ENCODE measurements around the gene ZBED4. TPM values are rescaled to one million over a fixed set of nuclear protein-coding genes. Genes with fewer than 3 reads are reported as not detected.

ZBED4 gene
- total RNA-seq, 1 experiment from 2014 or later: 21.6 TPM

DNA sequence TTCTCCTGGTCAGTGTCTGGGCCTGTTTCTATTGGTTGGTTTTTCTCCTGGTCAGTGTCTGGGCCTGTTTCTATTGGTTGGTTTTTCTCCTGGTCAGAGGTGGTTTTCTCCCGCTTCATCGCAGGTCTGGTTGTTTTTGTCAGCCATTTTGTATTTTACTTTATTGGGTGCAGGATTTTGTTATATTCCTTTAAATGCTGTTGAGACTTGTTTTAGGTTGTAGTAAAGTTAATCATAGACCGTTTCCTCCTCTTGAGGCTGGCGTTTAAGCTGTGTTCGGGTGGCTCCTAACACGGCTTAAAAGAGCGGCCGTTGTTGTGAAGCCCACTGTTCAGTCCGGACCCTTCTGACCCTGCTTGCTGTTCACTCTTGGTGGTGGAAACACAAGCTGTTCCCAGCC, 26.2 kb downstream of the ZBED4 start:
- H3K4me3 ChIP-seq (replicated peaks in 1 of 2; ENCODE audit: low read depth in 1 of 2, low read length in 2 of 2): no peak overlapping the region
- H4K20me1 ChIP-seq (ENCODE audit: insufficient read depth): no peaks in the 10 kb centered on the region; the same call in 1 of the 2 replicates
- H3K27ac ChIP-seq (ENCODE audit: low read depth, low read length): no peak overlapping the region
- no peak overlapping the region for H3K4me2 ChIP-seq (ENCODE audit: low read length)
- intact Hi-C loops (cut with micrococcal nuclease): no loop called here
- BruUV-seq (replicated peaks): no TSS peak
- peaks cover 5 to 25% of the 10 kb centered on the region in 2 experiments; a peak in 3 of 4 replicates for H3K36me3 ChIP-seq (ENCODE audit: control insufficient read depth in 1 of 2, insufficient read depth in 2 of 2, low read length in 2 of 2)
- CTCF ChIA-PET: no interaction called here
- H3K27me3 ChIP-seq (ENCODE audit: insufficient read depth, low read length): no peaks in the 10 kb centered on the region
- H3K9me3 ChIP-seq (ENCODE audit: control insufficient read depth in 1 of 2, insufficient read depth in 1 of 2, low read depth in 1 of 2, low read length in 2 of 2): no peaks in the 10 kb centered on the region
- H3K9ac ChIP-seq (ENCODE audit: low read length): no peak overlapping the region
- TF ChIP-seq, protein P1, sequence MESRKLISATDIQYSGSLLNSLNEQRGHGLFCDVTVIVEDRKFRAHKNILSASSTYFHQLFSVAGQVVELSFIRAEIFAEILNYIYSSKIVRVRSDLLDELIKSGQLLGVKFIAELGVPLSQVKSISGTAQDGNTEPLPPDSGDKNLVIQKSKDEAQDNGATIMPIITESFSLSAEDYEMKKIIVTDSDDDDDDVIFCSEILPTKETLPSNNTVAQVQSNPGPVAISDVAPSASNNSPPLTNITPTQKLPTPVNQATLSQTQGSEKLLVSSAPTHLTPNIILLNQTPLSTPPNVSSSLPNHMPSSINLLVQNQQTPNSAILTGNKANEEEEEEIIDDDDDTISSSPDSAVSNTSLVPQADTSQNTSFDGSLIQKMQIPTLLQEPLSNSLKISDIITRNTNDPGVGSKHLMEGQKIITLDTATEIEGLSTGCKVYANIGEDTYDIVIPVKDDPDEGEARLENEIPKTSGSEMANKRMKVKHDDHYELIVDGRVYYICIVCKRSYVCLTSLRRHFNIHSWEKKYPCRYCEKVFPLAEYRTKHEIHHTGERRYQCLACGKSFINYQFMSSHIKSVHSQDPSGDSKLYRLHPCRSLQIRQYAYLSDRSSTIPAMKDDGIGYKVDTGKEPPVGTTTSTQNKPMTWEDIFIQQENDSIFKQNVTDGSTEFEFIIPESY (IDR thresholded peaks at IDR 0.05; ENCODE audit: extremely low read depth, insufficient replicate concordance, low read length): no peak
- TF ChIP-seq, protein P2, sequence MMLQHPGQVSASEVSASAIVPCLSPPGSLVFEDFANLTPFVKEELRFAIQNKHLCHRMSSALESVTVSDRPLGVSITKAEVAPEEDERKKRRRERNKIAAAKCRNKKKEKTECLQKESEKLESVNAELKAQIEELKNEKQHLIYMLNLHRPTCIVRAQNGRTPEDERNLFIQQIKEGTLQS (IDR thresholded peaks at IDR 0.05): no peak
- TF ChIP-seq EZH2 (IDR thresholded peaks at IDR 0.05) (no peak), JUND (IDR thresholded peaks at IDR 0.05) (no peak), EZH2phosphoT487 (IDR thresholded peaks at IDR 0.05; ENCODE audit: borderline replicate concordance) (no peak), FOSL1 (IDR thresholded peaks at IDR 0.05; ENCODE audit: low read depth) (no peak), EGR1 (IDR thresholded peaks at IDR 0.05; ENCODE audit: low read depth) (no peak), SIN3A (IDR thresholded peaks at IDR 0.05; ENCODE audit: low read depth) (no peak), RAD21 (IDR thresholded peaks at IDR 0.05; ENCODE audit: low read depth) (no peak), TCF7L2 (IDR thresholded peaks at IDR 0.05; ENCODE audit: borderline replicate concordance, extremely low read depth, insufficient read depth, insufficient read length) (no peak), ELF1 (IDR thresholded peaks at IDR 0.05; ENCODE audit: borderline replicate concordance, low read depth) (no peak), CEBPB (IDR thresholded peaks at IDR 0.05; ENCODE audit: low read depth) (no peak), YY1 (IDR thresholded peaks at IDR 0.05; ENCODE audit: extremely low read depth, insufficient replicate concordance, low read depth, low read length) (no peak), SRF (IDR thresholded peaks at IDR 0.05; ENCODE audit: low read depth) (no peak), CBX3 (IDR thresholded peaks at IDR 0.05; ENCODE audit: low read depth) (no peak), ZFX (IDR thresholded peaks at IDR 0.05) (no peak)
- TF ChIP-seq, protein P3, sequence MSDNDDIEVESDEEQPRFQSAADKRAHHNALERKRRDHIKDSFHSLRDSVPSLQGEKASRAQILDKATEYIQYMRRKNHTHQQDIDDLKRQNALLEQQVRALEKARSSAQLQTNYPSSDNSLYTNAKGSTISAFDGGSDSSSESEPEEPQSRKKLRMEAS (IDR thresholded peaks at IDR 0.05): no peak
- RAD21 ChIA-PET (ENCODE audit: low non-redundant PET in 1 of 2, low total read pairs in 2 of 2, uncharacterized antibody in 2 of 2, unreplicated experiment in 2 of 2): no interaction called here
- H3K9me2 ChIP-seq (ENCODE audit: insufficient read depth): no peaks in the 10 kb centered on the region
- POLR2A ChIA-PET: no interaction called here
- peaks cover 81% of the 10 kb centered on the region for H3K79me2 ChIP-seq (ENCODE audit: insufficient read depth, low read length)
- no peak overlapping the region for H2AFZ ChIP-seq (ENCODE audit: low read depth, low read length, poor library complexity, severe bottlenecking)
- ATAC-seq (no peak), DNase-seq (ENCODE audit: low read depth, low spot score) (no peak)
- H3K4me1 ChIP-seq (ENCODE audit: control insufficient read depth in 1 of 2, insufficient read depth in 2 of 2, low read length in 2 of 2): no peaks in the 10 kb centered on the region
